ENCODE measurements around the gene TMEM250.

Gene TMEM250

DNA sequence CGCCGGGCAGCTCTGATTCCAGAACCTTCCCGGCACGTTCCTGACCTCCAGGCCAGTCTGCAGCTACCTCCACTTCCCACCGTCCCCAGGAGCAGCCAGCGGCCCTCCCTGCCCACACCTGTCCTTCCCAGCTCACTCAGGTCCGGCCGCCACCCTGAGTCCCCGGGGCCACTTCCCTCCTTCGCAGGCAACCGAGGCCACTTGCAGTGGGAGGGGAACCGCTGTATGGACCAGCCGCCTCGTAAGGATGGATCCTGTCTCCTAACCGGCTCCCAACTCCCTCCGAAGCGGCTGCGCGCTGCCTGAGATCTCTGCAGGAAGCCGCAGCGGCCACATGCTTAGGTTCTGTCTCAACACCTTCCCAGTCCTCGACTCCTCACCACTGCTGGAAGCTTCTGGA lies 7.5 kb downstream of the TMEM250 start:
- TF ChIP-seq CTCF (IDR thresholded peaks at IDR 0.05; ENCODE audit: low read length, missing control alignments): no peak
- H3K4me3 ChIP-seq (replicated peaks; ENCODE audit: low read depth, low read length): no peak overlapping the region
- no peak for DNase-seq (ENCODE audit: low read depth)

DNA sequence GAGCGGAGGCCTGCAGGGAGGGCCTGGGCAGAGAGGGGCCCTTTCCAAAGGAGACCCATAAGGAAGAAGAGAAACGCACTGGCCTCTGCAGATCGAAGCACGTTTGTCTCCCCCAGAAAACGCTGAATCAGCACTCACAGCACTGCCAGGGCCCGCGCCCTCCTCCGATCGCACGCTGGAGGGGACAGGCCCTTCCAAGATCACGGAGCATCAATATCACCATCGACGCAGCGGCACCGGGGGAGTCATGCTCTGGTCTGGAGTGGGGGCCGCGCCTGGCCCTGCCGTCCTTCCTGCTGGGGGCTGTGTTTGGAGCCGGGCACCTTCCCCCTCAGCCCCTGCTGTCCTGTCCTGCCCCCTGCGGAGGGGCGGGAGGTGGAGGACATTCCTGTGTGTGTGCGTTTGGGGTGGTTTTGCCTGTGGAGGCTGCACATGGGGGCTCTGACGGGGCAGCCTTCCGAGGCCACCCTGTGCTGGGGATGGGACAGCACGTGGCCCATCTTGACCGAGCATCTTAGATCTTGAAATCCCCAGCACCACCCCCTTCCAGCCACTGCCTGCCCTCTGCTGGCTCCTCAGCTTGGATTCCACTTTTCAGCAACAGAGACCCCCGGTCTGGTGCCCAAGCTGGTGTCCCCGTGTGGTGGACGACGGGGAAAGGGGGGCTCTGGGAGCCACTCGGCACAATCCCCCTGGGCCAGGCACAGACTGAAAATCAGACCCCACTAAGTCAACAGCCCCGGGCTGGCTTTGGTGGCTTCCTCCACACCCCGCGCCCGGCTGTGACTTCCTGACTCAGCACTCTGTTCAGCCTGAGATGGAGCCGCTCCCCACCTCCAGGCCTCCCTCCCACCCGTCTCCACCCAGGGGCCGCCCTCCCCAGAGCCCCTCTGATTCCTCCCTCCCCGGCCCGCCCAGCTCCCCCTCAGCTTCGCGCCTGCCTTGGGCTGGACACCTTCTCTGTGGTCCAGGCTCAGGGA lies 8.3 kb downstream of the TMEM250 start:
- DNase-seq (ENCODE audit: low read depth): peak; percentile 30
- peak overlapping the region; percentile 32 for H3K4me3 ChIP-seq (replicated peaks; ENCODE audit: low read depth, low read length)
- peak; percentile 21 for TF ChIP-seq CTCF (IDR thresholded peaks at IDR 0.05; ENCODE audit: low read length, missing control alignments)

DNA sequence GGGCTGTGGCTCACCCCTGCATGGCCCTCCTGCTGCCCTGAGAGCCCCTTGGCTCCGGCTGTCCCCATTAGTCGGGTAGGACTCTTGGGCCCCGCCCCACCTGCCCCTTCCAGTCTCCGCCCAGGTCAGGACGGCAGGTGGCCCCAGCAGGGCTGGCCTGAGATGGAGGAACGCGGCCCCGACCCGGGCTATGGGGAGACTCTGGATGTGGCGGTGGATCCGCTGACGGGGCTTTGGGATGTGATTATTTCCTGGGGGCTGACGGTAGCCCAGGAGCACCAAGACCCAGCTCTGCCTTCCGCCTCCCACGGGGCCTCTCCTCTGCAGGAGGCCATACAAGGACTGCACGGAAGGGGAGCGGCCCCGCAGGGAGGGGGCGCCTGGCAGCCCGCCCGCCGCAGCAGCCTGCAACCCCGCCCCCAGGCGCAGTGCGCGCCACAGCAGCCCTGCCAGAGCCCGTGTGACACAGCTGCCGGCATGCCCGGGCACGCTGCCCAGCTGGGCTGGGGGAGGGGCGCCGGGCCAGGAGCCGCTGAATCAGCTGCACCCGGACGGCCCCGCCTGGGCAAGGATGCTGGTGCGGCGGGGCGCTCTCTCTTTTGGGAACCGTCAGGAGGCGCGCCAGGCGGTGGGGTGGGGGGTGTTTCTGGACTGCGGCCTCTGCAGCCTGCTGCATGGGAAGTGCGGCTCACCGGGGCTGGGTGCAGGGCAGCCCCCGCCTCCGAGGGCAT lies 9.2 kb downstream of the TMEM250 start:
- peak overlapping the region; percentile 32 for H3K4me3 ChIP-seq (replicated peaks; ENCODE audit: low read depth, low read length)
- DNase-seq (ENCODE audit: low read depth): peak; percentile 93
- TF ChIP-seq CTCF (IDR thresholded peaks at IDR 0.05; ENCODE audit: low read length, missing control alignments): no peak

- TF ChIP-seq CTCF (IDR thresholded peaks at IDR 0.05; ENCODE audit: low read length, missing control alignments): no peak
- no peak overlapping the region for H3K4me3 ChIP-seq (replicated peaks; ENCODE audit: low read depth, low read length)
- no peak for DNase-seq (ENCODE audit: low read depth)
These were observed 9.9 kb downstream of the TMEM250 start for GRCh38 chr9:136108648-136109266.

DNA sequence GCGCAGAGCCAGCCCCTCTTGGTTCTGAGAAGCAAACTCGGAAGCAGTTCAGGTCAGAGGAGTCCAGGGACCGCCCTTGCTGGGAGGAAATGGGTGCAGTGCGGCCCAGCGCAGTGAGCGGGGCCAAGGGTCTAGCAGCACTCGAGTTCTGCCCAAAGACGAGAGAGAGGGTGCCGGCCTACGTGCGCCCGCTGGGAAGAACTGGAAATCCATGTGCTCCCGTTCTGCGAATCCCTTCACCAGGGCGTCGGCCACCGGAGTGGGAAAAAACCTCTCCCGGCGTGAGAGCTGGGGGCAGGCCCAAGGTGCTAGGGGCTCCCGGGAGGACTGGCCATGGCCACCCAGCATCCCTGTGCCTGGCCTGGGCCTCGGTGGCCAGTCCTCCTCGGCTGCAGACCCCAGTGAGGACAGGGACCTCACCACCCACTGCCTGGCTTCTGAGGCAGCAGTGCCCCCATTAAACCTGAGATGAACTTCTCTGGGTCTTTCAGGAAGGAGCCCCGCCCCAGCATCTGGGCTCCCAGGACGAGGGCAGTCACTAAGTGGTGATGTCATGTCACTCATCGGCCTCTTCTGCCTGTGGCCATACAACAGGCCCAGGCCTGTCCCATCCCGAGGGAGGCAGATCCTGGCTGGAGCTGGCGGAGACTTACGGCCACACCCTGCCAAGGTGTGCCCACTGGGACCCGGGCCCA lies 10.6 kb downstream of the TMEM250 start:
- no peak overlapping the region for H3K4me3 ChIP-seq (replicated peaks; ENCODE audit: low read depth, low read length)
- no peak for TF ChIP-seq CTCF (IDR thresholded peaks at IDR 0.05; ENCODE audit: low read length, missing control alignments)
- no peak for DNase-seq (ENCODE audit: low read depth)

DNA sequence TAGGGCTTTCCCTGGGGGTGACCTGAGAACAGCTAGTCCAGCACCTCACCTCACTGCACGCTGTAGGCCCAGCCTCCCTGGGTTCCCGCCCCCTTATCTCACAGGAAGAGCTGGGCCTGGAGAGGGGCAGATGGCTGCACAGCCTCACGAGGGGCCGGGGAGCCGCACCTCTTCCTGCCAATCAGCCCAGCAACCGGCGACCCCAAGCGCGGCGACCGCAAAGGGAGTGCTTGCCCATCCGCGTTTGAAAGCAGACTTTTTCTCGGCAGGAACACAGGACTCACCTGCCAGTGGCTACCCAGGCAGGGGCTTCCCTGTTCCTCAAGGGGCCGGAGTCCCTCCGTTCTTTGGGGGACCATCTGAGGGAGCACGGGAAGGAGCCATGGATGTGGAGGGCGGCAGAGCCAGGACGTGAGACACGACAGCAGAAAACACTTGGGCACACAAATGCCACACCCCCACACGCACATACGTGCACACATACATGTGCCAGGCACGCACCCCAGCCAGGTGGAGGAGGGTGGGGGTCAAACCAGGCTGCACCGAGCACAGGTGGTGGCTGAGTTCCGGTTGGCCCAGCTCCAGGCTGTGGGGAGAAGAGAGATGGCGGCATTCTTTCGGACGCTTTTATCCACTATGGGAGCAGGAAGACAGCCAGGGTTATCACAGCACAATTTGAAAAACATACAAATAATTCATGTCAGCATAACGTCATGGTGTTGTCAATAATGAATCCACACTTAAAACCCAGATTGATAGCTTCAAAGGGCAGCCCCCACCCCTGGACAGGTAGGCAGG lies 11.3 kb downstream of the TMEM250 start:
- DNase-seq (ENCODE audit: low read depth): no peak
- TF ChIP-seq CTCF (IDR thresholded peaks at IDR 0.05; ENCODE audit: low read length, missing control alignments): no peak
- no peak overlapping the region for H3K4me3 ChIP-seq (replicated peaks; ENCODE audit: low read depth, low read length)

Measured in fibroblast of pulmonary artery (primary cell).